ENCODE measurements around the gene ALDH1A2. TPM values are rescaled to one million over a fixed set of nuclear protein-coding genes. Genes with fewer than 3 reads are reported as not detected.

Gene ALDH1A2
- total RNA-seq: 1.9 and 2.6 TPM in 2 replicates

DNA sequence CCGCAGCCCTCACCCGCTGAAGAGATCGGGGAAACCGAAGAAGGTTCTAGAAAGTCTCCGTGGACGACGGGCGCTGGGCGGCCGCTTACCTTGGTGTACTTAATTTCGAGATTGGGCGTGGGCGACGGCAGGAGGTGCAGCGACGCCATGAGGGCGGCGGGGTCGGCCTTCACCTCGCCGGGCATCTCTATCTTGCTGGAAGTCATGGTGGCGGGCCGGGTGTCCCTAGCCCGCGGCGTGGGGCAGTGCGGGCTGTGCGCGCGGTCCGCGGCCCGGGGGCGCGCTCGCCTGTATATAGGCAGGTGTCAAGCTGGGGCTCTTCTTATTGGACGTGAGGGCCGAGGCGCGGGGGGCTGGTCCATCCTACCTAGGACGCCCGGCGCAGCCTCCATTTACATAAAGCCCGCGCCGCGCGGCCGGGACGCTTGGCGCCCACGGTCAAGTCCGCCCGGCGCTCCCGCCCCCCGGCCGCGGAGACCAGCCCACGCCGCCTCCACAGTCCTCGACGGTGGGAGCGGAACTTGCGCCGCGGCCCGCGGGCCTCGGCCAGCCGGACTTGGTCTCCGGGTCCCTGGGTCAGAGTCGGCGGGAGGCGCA lies at the start of gene ALDH1A2:
Gene ALDH1A2, minus strand, starts transcription at position 267 of the 597 bp plus-strand sequence. Its CDS starts 61 bp downstream, at position 206.

Other genes starting within 250 kb of the ALDH1A2 start
- not detected in 2 replicates for gene AQP9, start 72.7 kb upstream of the ALDH1A2 start, total RNA-seq

Data from myometrial cell (primary cell).